A673 (cell line): Measurements from ENCODE around the gene TSPEAR.

ENCODE experiments used
- EZH2 ChIP-seq: fragments of 200-600 bp; sonication (generic); IDR thresholded peaks from 2 replicates; pipeline ENCODE4 v1.6.1; 2017; ENCODE audit warnings: borderline replicate concordance, low read depth, mild to moderate bottlenecking, mixed read lengths, antibody characterized with exemption, low read length; ENCODE audit not compliant: poor library complexity, severe bottlenecking
- TF ChIP-seq, protein P1 (sequence below): fragments of 300-800, 200-600 bp; sonication (generic); conservative IDR thresholded peaks from 2 replicates; pipeline ENCODE4 v1.5.1; 2017; ENCODE audit warnings: low read depth, mild to moderate bottlenecking, antibody characterized with exemption, low read length, moderate library complexity, mixed read lengths

DNA sequence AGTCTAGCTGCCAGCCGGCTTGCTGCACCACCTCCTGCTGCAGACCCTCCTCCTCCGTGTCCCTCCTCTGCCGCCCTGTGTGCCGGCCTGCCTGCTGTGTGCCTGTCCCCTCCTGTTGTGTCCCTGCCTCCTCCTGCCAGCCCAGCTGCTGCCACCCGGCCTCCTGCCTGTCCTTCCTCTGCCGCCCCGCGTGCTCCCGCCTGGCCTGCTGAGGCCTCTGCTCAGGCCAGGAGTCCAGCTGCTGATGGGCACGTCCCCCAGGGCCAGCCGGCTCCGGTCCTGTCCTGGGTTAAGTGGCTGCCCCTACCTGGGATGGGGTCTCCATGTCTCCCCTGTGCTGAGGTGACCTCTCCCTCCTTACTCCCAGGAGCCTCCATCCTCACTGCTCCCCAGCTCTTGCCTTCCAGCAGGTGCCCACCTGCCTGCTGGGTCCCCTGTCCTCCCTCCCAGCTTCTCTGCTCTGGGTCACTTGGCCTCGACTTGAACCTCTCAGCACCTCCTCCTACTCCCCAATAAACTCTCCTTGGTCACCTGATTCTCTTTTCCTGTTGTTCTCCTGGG, 98.6 kb downstream of the TSPEAR start:
- TF ChIP-seq, protein P1, sequence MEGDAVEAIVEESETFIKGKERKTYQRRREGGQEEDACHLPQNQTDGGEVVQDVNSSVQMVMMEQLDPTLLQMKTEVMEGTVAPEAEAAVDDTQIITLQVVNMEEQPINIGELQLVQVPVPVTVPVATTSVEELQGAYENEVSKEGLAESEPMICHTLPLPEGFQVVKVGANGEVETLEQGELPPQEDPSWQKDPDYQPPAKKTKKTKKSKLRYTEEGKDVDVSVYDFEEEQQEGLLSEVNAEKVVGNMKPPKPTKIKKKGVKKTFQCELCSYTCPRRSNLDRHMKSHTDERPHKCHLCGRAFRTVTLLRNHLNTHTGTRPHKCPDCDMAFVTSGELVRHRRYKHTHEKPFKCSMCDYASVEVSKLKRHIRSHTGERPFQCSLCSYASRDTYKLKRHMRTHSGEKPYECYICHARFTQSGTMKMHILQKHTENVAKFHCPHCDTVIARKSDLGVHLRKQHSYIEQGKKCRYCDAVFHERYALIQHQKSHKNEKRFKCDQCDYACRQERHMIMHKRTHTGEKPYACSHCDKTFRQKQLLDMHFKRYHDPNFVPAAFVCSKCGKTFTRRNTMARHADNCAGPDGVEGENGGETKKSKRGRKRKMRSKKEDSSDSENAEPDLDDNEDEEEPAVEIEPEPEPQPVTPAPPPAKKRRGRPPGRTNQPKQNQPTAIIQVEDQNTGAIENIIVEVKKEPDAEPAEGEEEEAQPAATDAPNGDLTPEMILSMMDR: no peak
- no peak for TF ChIP-seq EZH2
